ENCODE measurements around the gene DENND4A. TPM values are rescaled to one million over a fixed set of nuclear protein-coding genes. Genes with fewer than 3 reads are reported as not detected.

Gene DENND4A
- polyA plus RNA-seq, 1 of the 3 experiments (the other 2 are of a cell fraction), result 2.5 TPM

DNA sequence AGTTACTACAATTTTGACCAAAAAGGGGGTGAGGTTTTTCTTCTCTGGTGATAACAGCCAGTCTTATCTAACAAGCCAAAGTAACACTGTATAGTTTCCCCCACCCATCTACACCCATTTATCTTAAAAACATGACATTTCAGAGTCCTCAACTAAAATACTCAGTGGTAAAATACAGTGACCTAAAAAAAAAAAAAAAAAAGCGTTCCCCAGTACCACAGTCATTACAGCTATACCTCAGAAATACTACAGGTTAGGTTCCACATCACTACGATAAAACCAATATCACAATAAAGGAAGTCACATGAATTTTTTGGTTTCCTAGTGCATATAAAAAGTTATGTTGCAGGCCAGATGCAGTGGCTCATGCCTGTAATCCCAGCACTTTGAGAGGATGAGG, 13.8 kb downstream of the DENND4A start:
- no peak overlapping the region for H2AFZ ChIP-seq (ENCODE audit: low read depth)
- H3K4me2 ChIP-seq, result no peak overlapping the region
- no peak overlapping the region for H3K27ac ChIP-seq (ENCODE audit: low read depth in 2 of 2, low read length in 1 of 2)
- CTCF ChIA-PET, result interaction anchor here (1.6 kb wide), 1 partner anchor 92 kb away, joined by 3 read pairs; no protein-coding TSS in a partner anchor
- no peaks in the 10 kb centered on the region for H3K4me1 ChIP-seq (ENCODE audit: control insufficient read depth in 1 of 2, insufficient read depth in 2 of 2, low read depth in 1 of 2, low read length in 1 of 2)
- no peak overlapping the region for H3K9ac ChIP-seq
- no peak for DNase-seq
- 99% methylated on average over 2 of the region's 2 CpGs for WGBS (ENCODE audit: low lambda C conversion rate)
- H3K27me3 ChIP-seq (ENCODE audit: insufficient read depth), result no peaks in the 10 kb centered on the region
- no peaks in the 10 kb centered on the region for H3K9me3 ChIP-seq
- no peaks in the 10 kb centered on the region for H3K9me2 ChIP-seq
- no peaks in the 10 kb centered on the region for H3F3A ChIP-seq (replicated peaks; ENCODE audit: insufficient read depth)
- peaks cover 11% of the 10 kb centered on the region; the same call in 1 of the 2 replicates for H3K79me2 ChIP-seq (ENCODE audit: insufficient read depth)
- POLR2A ChIA-PET, result no interaction called here
- no peak overlapping the region for H3K4me3 ChIP-seq (ENCODE audit: low read depth in 2 of 2, low read length in 1 of 2)
- TF ChIP-seq, protein P1, sequence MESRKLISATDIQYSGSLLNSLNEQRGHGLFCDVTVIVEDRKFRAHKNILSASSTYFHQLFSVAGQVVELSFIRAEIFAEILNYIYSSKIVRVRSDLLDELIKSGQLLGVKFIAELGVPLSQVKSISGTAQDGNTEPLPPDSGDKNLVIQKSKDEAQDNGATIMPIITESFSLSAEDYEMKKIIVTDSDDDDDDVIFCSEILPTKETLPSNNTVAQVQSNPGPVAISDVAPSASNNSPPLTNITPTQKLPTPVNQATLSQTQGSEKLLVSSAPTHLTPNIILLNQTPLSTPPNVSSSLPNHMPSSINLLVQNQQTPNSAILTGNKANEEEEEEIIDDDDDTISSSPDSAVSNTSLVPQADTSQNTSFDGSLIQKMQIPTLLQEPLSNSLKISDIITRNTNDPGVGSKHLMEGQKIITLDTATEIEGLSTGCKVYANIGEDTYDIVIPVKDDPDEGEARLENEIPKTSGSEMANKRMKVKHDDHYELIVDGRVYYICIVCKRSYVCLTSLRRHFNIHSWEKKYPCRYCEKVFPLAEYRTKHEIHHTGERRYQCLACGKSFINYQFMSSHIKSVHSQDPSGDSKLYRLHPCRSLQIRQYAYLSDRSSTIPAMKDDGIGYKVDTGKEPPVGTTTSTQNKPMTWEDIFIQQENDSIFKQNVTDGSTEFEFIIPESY (IDR thresholded peaks at IDR 0.05; ENCODE audit: borderline replicate concordance, low read depth), result no peak
- TF ChIP-seq YY1 (IDR thresholded peaks at IDR 0.05; ENCODE audit: low read depth), result no peak
- TF ChIP-seq EP300 (IDR thresholded peaks at IDR 0.05; ENCODE audit: borderline replicate concordance in 1 of 2, low read depth in 1 of 2, low read length in 1 of 2), result no peak
- TF ChIP-seq FOSL2 (IDR thresholded peaks at IDR 0.05; ENCODE audit: borderline replicate concordance, low read depth), result no peak
- no peak for TF ChIP-seq JUND (IDR thresholded peaks at IDR 0.05)
- no peak for TF ChIP-seq NRF1 (IDR thresholded peaks at IDR 0.05; ENCODE audit: low read depth, low read length)
- TF ChIP-seq TCF12 (IDR thresholded peaks at IDR 0.05), result no peak
- TF ChIP-seq MXI1 (IDR thresholded peaks at IDR 0.05; ENCODE audit: low read depth, low read length), result no peak
- no peak for TF ChIP-seq RXRA (IDR thresholded peaks at IDR 0.05; ENCODE audit: borderline replicate concordance, low read depth)
- TF ChIP-seq FOXJ3 (CRISPR knock-in tag; IDR thresholded peaks at IDR 0.05), result no peak
- TF ChIP-seq USF1 (IDR thresholded peaks at IDR 0.05; ENCODE audit: borderline replicate concordance, low read depth), result no peak
- no peak for TF ChIP-seq FOXM1 (IDR thresholded peaks at IDR 0.05; ENCODE audit: low read depth)
- no peak for TF ChIP-seq CTCF (IDR thresholded peaks at IDR 0.05)
- no peaks in the 10 kb centered on the region for H4K20me1 ChIP-seq (ENCODE audit: insufficient read depth)
- no peaks in the 10 kb centered on the region for H3K36me3 ChIP-seq (replicated peaks in 1 of 2; ENCODE audit: control insufficient read depth in 1 of 2, insufficient read depth in 2 of 2, low read length in 1 of 2)

DNA sequence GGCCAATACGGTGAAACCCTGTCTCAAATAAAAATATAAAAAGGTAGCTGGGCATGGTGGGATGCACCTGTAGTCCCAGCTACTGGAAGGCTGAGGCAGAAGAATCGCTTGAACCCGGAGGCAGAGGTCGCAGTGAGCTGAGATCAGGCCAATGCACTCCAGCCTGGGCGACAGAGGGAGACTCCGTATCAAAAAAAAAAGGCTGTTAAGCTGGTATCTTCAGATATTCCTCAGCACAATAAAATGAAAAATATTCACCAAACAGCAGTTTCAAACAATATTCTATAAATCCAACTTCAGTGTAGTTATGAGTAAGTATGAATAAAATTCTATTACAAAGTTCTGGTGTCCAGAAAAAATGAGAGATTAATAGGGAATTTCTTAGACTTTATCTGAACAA, 14.2 kb downstream of the DENND4A start:
- no peak overlapping the region for H3K4me2 ChIP-seq
- no peaks in the 10 kb centered on the region for H3K9me3 ChIP-seq
- DNase-seq, result no peak
- H3K9ac ChIP-seq, result no peak overlapping the region
- no peak overlapping the region for H3K27ac ChIP-seq (ENCODE audit: low read depth in 2 of 2, low read length in 1 of 2)
- H3K4me3 ChIP-seq (ENCODE audit: low read depth in 2 of 2, low read length in 1 of 2), result no peak overlapping the region
- no peaks in the 10 kb centered on the region for H3K27me3 ChIP-seq (ENCODE audit: insufficient read depth)
- H3K36me3 ChIP-seq (replicated peaks in 1 of 2; ENCODE audit: control insufficient read depth in 1 of 2, insufficient read depth in 2 of 2, low read length in 1 of 2), result no peaks in the 10 kb centered on the region
- H2AFZ ChIP-seq (ENCODE audit: low read depth), result no peak overlapping the region
- H3K79me2 ChIP-seq (ENCODE audit: insufficient read depth), result peaks cover 11% of the 10 kb centered on the region; the same call in 1 of the 2 replicates
- ChIA-PET CTCF (no interaction called here), POLR2A (no interaction called here)
- no peaks in the 10 kb centered on the region for H3K9me2 ChIP-seq
- WGBS (ENCODE audit: low lambda C conversion rate), result 94% methylated on average over 6 of the region's 6 CpGs
- no peaks in the 10 kb centered on the region for H3K4me1 ChIP-seq (ENCODE audit: control insufficient read depth in 1 of 2, insufficient read depth in 2 of 2, low read depth in 1 of 2, low read length in 1 of 2)
- H4K20me1 ChIP-seq (ENCODE audit: insufficient read depth), result no peaks in the 10 kb centered on the region
- no peaks in the 10 kb centered on the region for H3F3A ChIP-seq (replicated peaks; ENCODE audit: insufficient read depth)
- TF ChIP-seq FOSL2 (IDR thresholded peaks at IDR 0.05; ENCODE audit: borderline replicate concordance, low read depth) (no peak), TAF1 (IDR thresholded peaks at IDR 0.05; ENCODE audit: borderline replicate concordance, low read depth, low read length) (no peak), POLR2AphosphoS5 (IDR thresholded peaks at IDR 0.05; ENCODE audit: low read depth, low read length) (no peak), CHD2 (IDR thresholded peaks at IDR 0.05; ENCODE audit: low read length, partially characterized antibody) (no peak), REST (IDR thresholded peaks at IDR 0.05; ENCODE audit: low read depth, low read length) (no peak), GATA2 (CRISPR knock-in tag; IDR thresholded peaks at IDR 0.05) (no peak), PBX3 (IDR thresholded peaks at IDR 0.05) (no peak)
- TF ChIP-seq, protein P2, sequence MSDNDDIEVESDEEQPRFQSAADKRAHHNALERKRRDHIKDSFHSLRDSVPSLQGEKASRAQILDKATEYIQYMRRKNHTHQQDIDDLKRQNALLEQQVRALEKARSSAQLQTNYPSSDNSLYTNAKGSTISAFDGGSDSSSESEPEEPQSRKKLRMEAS (IDR thresholded peaks at IDR 0.05; ENCODE audit: low read depth), result no peak
